Measurements from ENCODE around the gene SPATA32.
"Not testable (repeated sequence)": the region's sequence is repeated elsewhere in the genome, so short reads cannot be mapped to it uniquely, and the experiment has no call there.

SPATA32 gene, protein sequence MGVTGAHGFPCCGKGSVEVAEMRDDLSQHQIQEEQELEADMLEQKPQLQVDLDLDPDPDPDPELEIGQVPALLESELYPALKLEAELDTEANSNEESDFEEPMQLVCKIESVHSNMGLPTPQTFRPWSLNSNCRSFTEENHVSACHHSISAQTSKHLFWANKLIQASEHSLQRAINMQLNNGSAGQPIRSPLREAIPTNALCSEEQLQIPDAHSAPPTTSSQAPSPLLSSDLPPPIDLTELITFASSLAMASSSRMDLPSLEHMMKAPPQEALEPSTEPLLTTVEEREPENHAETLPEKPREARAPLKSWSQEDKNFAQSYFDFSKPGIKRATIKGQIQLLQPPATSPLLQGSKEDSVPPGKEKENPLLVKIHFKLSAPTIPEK

GRCh38 chr17:45261577-45262515, at the start of gene SPATA32:
SPATA32 (minus strand) TSS chr17:45262094; CDS start chr17:45262016, 78 bp downstream.
- peak; percentile 63 to 69 for DNase-seq

DNA sequence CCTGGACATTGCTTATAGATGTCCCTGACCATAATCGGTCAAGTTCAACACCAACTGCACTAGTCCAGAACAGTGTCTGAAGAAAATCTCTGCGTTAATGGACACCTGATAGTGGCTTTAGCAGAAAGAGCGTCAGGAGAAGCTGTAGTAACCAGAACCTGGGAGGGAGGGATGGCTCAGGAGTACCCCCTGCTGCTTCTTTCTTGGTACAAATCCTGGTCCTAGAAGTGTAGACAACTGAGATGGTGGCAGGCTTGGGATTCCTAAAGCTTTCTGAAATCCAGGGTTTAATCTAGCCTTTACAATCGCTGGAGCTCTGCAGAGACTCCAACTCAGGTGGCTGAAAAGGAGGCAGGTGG, 49.5 kb upstream of the SPATA32 start:
- no peak for DNase-seq

DNA sequence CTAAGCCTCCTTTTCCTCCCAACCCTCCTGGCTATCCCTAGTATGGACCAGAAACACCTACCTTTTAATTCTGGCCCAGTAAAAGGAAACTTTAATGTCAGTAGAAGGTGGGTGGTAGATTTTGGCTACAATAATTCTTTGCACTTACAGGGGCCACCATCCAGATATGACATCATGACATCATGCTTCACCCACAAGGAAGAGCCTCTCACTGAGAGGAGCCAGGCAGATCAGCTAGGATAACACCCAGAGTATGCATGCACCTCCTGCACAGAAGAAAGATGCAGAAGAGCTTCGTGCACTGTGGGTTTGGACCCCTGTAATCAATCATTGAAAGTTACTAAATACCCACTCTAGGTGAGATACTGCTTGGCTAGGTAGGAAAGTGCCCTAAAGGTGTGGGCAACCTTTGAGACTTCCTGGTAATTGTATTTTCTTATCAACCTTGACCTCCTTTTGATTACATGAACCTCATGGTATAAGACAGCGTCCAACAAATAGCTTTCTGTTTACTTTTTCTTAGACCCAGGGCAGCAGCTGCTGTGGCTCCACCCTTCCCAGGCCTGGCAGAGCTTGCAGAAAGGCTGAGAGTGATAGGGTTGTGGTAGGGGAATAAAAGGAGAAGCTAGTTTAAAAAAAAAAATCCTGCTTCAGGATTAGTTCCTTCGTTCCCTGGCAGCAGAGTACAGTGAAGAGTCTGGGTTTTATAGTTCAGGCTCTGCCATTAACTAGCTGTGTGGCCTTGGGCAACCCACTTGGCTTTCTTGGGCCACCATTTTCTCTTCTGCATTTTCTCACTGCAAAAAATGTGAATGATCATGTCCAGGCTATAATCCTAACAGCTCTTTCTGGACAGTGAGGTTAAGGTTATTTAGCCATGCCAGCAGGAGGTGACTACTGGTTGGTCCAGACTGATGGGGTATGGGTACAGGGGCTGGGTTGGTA, 48.8 kb upstream of the SPATA32 start:
- no peak for DNase-seq

DNA sequence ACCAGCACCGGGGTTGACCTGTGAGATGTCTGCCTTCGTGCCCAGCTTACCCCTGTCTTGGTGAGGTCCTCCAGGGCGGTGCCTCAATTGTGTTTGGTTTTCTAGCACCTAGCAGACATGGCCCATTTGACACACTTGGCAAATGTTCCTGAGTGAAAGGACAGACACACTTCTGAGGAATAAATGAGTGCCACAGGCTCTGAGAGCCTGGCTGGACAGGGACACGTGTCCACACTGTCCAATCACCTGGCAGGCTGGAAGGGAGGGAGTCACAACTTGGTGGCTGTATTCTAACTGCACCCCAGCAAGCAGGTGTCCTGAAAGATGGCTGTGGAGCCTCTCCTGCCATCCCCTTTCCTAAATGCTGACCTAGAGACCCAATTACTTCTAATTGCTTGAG, 47.5 kb upstream of the SPATA32 start:
- DNase-seq = no peak

DNA sequence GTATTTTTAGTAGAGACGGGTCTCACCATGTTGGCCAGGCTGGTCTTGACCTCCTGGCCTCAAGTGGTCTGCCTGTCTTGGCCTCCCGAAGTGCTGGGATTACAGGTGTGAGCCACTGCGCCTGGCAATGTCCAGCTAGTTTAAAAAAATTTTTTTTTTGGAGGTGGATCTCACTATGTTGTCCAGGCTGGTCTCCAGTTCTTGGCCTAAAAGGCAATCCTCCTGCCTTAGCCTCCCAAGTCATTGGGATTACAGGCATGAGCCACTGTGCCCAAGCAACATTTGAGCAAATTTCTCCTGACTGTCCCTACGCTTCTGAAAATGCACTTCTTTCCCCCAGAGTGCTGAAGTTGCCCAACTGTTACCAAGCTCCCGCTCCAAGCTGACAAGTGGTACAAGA, 46.9 kb upstream of the SPATA32 start:
- no peak for DNase-seq

DNA sequence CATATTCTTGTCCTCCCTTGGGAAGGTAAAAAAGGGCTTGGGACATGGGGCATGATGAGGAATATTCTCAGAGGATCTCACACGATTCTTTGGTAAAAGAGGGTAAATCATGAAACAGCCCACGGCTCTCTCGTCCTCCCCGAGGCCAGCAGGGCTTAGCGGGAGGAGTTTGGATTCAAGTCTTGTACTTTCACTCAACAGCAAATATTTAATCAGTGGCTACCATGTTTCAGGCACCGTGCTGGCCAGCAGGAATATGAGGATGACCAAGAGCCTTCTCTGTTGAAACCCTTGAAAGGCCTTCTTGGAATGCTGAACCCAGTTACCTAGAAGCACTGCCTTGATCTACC, 46.1 kb upstream of the SPATA32 start:
- DNase-seq = no peak

GRCh38 chr17:45307290-45308015, 45.6 kb upstream of the SPATA32 start:
- DNase-seq = peak; percentile 46 to 71

GRCh38 chr17:45306623-45307022, 44.7 kb upstream of the SPATA32 start:
- no peak for DNase-seq

DNA sequence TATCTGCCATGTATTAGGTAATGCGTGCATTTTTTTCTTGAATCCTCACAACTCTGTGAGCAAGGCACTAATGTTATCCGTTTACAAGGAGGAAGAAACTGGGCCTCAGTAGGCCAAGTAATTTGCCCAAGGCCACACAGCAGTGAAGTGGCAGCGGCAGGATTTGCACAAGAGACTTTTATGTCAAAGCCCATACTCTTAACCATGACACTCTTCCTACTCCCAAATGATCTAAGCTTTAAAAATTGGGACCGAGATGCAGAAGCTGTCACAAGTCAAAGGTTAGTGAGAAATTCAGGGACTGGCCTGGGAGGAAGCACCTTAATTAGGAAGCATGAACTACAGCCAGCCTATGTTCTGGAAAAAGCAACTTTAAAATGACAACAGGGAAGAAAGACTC, 44.2 kb upstream of the SPATA32 start:
- no peak for DNase-seq

DNA sequence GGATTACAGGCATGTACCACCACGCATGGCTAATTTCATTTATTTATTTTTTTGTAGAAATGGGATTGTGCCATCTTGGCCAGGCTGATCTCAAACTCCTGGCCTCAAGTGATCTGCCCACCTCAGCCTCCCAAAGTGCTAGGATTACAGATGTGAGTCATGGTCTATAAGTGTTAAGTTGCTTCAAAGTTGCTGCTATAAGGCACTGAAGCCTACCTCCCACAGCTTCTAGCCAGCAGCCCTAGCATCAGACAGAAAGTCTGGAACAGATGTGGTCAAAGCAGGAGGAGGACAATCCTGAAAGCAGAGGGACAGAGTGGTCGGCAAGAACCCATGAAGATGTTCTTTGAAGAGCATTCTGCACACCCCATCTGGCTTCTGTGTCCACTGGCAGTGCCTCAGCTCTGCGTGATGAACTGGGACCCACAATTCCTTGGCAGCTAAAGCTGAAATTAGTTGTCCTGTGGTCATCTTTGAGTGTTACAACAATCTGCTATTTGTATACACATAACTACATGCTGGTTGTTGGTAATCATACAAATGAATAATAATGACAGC, 43.7 kb upstream of the SPATA32 start:
- no peak for DNase-seq

- peak in 1 of 2 experiments; percentile 57 for DNase-seq
Measured at GRCh38 chr17:45302649-45303173, 40.8 kb upstream of the SPATA32 start.

- DNase-seq = not testable (repeated sequence)
Measured at GRCh38 chr17:45302220-45302619, 40.3 kb upstream of the SPATA32 start.

DNA sequence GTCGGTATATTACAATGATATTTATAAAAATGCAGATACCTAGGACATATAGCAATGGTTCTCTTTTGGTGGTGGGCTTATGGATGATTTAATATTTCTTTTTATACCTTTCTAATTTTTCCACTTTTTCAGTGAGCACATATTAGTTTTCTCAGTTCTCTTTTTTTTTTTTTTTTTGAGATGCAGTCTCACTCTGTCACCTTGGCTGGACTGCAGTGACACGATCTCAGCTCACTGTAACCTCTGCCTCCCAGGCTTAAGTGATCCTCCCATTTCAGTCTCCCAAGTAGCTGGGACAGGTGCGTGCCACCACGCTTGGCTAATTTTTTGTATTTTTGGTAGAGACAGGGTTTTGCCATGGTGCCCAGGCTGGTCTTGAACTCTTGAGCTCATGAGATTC, 39.8 kb upstream of the SPATA32 start:
- DNase-seq = no peak

DNA sequence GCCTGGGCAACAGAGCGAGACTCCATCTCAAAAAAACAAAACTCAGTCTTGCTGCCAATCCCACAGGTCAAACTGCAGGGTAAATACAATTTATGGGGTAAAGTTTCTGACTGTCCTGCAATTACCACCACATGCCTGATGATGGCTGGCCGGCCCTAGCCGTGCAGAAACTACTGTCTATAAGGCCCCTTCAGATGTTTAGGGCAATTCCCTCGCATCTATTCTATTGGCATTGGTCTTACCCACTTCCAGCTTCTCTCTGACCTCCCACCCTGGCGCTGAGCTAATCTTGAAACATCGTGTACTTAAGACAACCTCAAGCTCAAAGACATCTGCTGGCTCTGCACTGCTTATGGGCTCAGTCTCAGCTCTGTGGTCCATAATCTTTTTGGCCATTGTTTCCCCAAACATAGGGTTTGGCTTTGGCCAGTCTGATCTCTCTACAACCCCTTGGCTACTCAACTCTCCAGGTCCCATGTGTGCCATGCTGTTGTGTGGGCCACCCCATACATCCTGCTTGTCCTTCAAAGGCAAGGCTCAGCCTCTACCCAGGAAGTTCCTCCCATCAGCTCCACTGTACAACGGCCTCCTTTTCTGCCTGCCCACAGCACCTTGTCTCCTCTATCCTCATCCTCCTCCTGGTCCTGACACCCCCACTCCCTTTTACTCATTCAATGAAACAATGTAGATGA, 38.3 kb upstream of the SPATA32 start:
- DNase-seq = no peak

DNA sequence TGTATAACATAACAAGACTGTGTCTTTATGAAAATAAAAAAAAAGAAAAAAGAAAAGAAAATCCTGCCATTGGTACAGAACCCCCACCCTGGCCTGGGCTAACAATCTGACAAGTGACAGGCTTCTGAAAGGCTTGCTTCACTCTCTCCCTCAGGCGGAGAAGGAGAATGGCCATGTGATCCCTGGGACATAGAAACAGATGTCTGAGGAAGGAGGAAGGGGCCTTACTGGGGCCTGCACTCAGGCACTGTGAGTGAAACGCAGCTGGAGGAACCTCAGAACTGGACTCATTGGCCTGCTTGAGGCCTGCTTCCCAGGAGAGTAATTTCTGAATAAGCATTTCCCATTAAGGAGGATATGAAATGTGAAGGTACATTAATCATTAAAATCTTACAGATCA, 37.5 kb upstream of the SPATA32 start:
- no peak for DNase-seq

DNA sequence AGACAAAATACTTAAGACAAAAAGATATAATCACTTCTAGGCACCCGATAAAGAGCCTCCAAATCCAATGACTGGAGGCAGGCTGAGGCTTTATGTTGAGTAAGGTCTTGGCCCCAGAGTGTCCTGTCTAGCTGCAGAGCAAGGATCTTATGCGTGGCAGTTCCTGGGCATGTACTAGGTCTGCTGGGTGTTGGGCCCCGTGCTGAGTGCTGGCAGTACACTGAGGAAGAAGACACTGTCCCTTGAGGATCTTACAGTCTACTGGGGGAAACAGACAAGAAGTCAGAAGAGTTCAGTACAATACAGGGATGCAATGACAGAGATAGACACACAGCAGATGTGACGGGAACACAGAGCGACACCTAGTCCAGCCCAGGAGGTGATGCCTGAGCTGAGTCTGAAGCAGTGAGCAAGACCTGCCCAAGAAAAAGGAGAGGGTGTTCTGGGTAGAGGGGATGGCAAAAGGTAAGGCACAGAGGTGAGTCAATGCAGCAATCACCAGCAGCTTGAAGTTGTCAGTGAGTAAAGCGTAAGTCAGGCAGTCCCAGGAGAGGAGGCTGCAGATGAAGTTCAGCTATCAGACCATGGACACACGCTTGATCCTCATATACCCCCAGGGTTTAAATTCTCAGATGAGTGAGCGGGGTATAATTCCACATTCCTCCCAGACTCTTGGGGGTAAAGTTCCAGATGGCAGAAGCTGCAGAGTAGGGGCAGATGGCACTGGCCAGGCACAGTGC, 36.8 kb upstream of the SPATA32 start:
- DNase-seq = no peak

GRCh38 chr17:45296833-45297124, 34.9 kb upstream of the SPATA32 start:
- DNase-seq = no peak

GRCh38 chr17:45296003-45296832, 34.3 kb upstream of the SPATA32 start:
- DNase-seq = peak in 1 of 2 experiments; percentile 32

- no peak for DNase-seq
Measured at GRCh38 chr17:45294506-45294905, 32.6 kb upstream of the SPATA32 start.

All from activated CD4-positive, alpha-beta T cell treated with anti-CD3 and anti-CD28 coated beads, Interleukin-2, amount 50 U/mL, for 48 hours (primary cell).